LoVo (cell line): ENCODE measurements around the gene EIF3D.
"Not testable (repeated sequence)": the region's sequence is repeated elsewhere in the genome, so short reads cannot be mapped to it uniquely, and the experiment has no call there.

Experiments used
- DNase-seq: peaks from one replicate; pipeline ENCODE4 v3.0.0-alpha.2; 2016; ENCODE audit warnings: low spot score

The EIF3D gene

DNA sequence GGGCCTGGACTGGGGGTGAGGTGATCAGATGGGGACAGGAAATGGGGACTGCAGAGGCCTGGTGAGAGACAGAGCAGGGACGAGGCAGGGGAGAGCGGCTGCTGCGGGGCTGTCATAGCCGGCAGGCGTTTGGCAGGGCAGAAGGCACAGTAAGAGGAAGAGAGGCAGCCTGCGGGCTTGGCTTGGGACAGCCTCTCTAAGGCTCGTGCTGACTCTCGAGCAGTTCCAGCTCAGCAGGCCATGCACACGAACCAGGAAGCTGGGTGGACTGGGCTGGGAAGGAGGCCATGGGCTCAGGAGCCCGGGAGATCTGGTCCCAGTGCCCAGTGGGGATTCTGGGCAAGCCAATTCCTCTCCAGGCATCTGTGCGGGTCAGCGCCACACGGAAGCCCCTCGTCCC is 19.6 kb upstream of the EIF3D start:
- no peak for DNase-seq

DNA sequence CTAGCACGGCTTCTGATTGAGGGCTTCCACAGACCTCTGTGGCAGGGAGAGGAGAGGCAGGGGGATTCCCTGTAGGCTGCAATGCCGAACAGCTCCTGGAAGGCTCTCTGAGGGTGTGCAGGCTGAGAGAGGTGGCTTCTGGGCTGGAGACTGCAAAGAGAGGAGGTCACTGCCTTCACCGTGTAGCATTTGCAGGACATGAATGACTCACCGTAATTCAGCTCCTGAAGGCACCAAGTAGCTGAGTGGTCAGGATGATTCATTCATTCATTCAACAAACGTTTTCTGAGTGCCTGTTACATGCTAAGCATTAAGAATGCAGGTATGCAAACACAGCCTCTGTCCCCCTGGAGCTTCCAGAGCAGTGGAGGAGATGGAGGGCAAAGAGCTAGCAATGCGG is 18.0 kb upstream of the EIF3D start:
- DNase-seq: no peak

GRCh38 chr22:36546092-36546804 is 17.3 kb upstream of the EIF3D start:
- DNase-seq: peak; percentile 53

DNA sequence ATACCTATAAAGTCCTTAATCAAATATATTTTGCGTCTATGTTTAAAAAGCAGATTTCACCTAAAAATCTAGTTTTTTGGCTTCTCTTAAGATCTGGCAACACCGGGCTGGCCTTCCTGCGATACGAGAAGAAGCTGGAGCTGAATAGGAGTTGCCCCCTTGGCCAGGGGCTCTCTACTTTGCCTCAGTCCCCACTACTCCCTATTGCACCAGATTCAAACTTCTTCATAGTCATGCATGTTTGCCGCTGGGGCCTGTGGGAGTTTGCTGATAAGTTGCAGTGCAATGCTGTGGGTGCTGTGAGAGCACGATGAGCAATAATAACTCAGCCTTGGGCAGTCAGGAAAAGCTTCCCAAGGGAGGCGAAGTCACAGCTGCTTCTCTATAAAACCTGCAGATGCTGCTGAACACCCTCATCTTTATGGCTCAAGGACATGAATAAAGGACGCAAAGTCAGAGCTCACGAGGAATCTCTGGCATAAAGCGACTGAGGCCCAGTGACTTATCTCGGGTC is 15.2 kb upstream of the EIF3D start:
- no peak for DNase-seq

DNA sequence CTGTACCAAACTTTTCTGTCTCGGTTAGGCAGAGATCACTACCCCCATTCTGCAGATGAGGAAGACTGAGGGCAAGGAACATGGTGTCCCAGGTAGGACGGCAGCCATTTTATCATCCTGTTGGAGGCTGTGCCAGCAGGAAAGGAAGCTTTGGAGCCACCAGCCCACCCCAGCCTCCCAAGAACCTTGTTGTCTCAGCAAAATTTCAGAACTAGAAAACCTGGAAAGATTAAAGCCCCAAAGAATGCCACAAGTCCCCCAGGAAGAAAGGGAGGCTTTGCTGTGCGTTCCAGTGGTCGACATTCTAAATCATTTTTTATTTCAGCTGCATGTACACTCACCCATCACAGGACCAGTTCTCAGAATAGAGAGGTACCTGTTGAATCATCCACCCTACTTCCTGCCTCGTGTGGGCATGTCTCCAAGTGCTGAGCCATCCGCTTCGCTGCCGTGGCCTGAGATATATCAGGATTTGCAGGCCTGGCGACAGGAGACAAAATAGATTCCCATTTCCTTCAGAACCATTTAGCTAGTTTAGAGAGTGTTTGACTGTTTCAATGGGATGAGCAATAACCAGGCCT is 13.0 kb upstream of the EIF3D start:
- peak; percentile 58 for DNase-seq

GRCh38 chr22:36540867-36541642 is 12.1 kb upstream of the EIF3D start:
- DNase-seq: peak; percentile 39

DNA sequence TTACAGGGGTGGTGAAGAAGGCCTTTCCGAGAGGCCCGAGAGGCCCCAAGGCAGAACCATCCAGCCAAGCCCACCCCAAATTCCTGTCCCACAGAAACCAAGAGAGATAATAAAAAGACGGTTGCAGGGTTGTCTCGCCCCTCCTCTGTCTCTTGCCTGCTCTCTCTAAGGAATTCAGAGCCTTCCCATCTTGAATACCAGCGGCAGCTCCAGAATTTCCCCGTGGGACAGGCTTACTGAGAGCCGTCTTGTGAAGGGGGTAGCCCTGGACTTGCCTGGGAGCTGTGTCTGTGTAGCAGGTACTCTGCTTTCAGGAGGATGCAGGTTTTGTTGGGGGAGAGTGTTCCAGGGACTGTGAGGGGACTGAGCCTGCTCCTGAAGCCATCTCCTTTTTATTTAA is 9.6 kb upstream of the EIF3D start:
- no peak for DNase-seq

DNA sequence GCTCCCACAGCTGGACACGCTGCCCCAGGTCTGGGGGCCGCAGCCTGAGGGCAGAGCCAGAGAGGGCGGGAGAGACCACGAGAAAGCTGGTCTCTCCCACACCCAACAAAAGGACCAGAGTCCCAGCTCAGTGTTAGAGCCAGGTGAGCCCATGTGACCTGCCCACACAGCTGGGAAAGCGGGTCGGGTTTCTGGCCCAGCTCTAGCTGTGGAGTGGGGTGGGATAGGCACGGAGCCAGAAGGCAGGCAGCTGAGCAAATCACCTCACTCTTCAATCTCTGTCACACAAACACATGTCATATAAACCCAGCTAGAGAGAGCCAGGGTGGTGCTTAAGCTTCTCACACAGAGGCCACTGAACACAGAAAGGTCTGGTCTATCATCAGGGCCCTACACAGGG is 7.8 kb upstream of the EIF3D start:
- DNase-seq: no peak

DNA sequence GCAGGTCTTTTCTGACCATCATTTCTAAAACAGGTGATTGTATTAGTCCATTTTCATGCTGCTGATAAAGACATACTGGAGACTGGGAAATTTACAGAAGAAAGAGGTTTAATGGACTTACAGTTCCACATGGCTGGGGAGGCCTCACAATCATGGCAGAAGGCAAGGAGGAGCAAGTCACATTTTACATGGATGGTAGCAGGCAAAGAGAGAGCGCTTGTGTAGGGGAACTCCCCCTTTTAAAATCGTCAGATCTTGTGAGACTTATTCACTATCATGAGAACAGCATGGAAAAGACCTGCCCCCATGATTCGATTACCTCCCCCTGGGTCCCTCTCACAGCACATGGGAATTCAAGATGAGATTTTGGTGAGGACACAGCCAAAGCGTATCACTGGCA is 4.4 kb upstream of the EIF3D start:
- DNase-seq: not testable (repeated sequence)

GRCh38 chr22:36532466-36532865 is 3.5 kb upstream of the EIF3D start:
- DNase-seq: no peak

DNA sequence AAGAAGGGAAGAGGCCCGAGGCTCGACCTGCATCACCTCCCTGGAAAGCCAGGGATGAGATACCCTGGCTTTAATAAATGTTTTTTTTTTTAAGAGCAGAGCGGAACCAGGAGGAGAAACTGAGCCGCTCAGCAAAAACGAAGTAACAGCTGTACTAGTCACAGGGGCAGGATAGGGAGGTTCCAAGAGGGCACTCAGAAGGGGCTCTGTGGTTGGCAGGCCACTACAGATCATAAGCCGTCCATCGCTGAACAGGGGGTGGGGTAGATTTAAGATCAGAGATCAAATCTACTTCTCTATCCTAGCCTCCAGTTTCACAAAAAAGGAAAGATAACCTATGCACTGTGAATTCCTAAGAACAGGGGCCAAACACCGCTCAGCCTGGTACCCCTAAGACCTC is 625 bp downstream of the EIF3D start:
- DNase-seq: peak; percentile 29

GRCh38 chr22:36522662-36523061 is 6.3 kb downstream of the EIF3D start:
- no peak for DNase-seq

DNA sequence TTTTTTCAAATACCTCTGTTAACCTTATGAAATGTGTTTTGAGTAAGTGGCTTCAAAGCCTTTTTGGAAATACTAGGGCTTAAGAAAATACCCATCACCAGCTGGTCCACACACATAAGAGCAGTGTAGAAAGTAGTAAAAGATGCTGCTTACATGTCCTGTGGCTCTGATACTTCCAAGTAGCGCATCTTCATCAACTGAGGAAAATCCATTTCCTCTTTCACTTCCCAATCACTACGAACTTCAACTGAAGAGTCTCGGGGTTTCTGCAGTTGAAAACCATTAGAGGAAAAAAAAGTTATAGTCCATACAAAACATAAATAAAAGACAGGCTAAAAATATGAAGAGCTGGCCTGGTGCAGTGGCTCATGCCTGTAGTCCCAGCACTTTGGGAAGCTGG is 8.5 kb downstream of the EIF3D start:
- no peak for DNase-seq

DNA sequence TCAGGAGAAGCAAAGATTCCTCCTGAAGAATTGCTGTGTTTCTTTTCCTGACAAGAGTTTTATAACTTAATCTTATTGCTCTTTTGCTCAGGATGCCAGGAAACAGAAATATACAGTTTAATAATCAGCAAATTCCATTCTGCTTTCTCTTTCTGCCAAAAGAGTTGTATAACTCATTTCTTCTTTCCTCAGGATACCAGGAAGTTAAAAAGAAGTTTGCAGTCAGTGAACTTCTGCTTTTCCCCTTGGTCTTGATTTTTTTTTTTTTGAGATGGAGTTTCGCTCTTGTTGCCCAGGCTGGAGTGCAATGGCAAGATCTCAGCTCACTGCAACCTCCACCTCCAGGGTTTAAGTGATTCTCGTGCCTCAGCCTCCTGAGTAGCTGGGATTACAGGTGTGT is 9.1 kb downstream of the EIF3D start:
- DNase-seq: not testable (repeated sequence)

DNA sequence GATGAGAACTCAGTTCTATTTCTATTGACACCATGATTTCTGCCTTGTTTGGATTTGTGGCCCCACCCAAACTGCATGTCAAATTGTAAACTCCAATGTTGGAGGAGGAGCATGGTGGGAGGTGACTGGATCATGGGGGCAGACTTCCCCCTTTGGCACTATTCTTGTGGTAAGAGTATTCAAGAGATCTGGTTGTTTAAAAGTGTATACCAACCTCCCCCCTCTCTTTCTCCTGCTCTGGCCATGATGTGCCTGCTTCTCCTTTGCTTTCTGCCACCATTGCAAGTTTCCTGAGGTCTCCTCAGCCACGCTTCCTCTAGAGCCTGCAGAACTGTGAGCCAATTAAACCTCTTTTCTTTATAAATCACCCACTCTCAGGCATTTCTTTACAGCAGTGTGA is 14.2 kb downstream of the EIF3D start:
- no peak for DNase-seq

- DNase-seq: no peak
Observed at GRCh38 chr22:36512991-36513390, 16.0 kb downstream of the EIF3D start.

- no peak for DNase-seq
Observed at GRCh38 chr22:36512333-36512732, 16.6 kb downstream of the EIF3D start.

GRCh38 chr22:36510966-36511881 is 17.7 kb downstream of the EIF3D start:
- peak; percentile 36 for DNase-seq

DNA sequence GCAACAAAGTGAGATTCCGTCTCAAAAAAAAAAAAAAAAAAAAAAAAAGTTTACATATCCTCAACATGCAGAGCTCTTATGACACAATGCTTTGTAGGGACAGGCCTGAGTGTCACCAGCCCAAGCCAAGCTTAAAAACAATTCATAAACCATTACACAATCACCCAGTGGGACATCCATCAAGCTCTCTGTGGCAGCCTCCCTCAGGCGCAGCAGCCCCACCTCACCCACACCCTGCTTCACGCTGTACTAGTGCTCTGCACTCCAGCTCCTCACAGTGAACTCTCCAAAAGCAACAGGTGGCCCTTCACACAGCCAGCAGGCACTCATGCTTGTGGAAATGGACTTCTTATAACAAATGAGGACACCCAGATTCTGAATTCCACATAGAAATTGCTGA is 18.6 kb downstream of the EIF3D start:
- no peak for DNase-seq

DNA sequence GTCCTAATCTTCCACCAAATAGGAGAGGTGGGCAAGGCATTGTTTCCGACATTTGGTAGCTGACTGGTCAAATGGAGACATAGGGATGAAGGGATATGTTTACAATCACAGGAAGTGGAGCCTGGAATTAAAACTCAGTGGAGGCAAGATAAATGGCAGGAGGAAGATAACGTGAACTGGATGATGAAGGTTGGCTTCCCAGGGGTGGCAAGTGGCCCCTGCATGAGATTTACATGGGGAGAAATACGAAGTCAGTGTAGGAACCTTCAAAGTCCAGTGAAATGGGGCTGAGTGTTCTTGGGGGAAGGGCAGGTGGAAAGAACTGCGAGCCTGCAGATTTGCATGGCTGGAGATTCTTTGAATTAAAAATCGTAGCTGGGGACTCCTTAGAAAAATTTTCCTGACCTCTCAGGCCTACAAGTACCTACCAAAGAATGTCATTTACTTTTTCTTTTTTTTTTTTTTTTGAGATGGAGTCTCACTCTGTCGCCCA is 21.4 kb downstream of the EIF3D start:
- no peak for DNase-seq

- peak; percentile 89 for DNase-seq
Observed at GRCh38 chr22:36506637-36507517, 22.1 kb downstream of the EIF3D start, which contains the start of gene FOXRED2. FOXRED2 (minus strand) TSS chr22:36507040; CDS start chr22:36506422, 618 bp downstream.
